Left ventricle myocardium inferior (tissue), 1 donor: ENCODE data around the gene LEFTY2. TPM values are rescaled to one million over a fixed set of nuclear protein-coding genes. Genes with fewer than 3 reads are reported as not detected.
"Not testable (repeated sequence)": the region's sequence is repeated elsewhere in the genome, so short reads cannot be mapped to it uniquely, and the experiment has no call there.

Source experiments
- DNase-seq: peaks from one replicate; pipeline ENCODE4 v3.0.0-alpha.2; 2020
- H3K27ac ChIP-seq: fragments of 200-600 bp; replicated peaks from 2 replicates; pipeline ENCODE4 v1.8.0; 2021
- H3K27me3 ChIP-seq: fragments of 200-600 bp; 2 replicates; pipeline ENCODE4 v1.8.0; 2021; ENCODE audit warnings: low read depth
- H3K36me3 ChIP-seq: fragments of 200-600 bp; 2 replicates; pipeline ENCODE4 v1.8.0; 2021
- H3K4me1 ChIP-seq: fragments of 200-600 bp; 2 replicates; pipeline ENCODE4 v1.8.0; 2021
- H3K4me3 ChIP-seq: fragments of 200-600 bp; 2 replicates; pipeline ENCODE4 v1.8.0; 2021; ENCODE audit warnings: mild to moderate bottlenecking, moderate library complexity
- H3K9me3 ChIP-seq: fragments of 200-600 bp; replicated peaks from 2 replicates; pipeline ENCODE4 v1.8.0; 2021
- CTCF ChIP-seq: fragments of 200-600 bp; IDR thresholded peaks from 2 replicates; pipeline ENCODE4 v1.8.0; 2021; ENCODE audit warnings: antibody characterized with exemption, mild to moderate bottlenecking, borderline replicate concordance
- intact Hi-C: fragments of 100-400 bp; cut with micrococcal nuclease; formaldehyde crosslinking; loops from one replicate; pipeline ENCODE4 v1.11.0; 2022
- total RNA-seq: library from RNA; stranded (reverse); fragmentation: NEBNext Ultra II Directional; extraction: Animal tissue kit (Norgen Biotek cat#: 25700); gene quantifications from one replicate; pipeline ENCODE4 v1.2.1, GENCODE V29; 2021
- donor health status: DM: no; HTN: yes; CAD: no; lungs with severe emphysema.

The LEFTY2 gene
- total RNA-seq, 1 donor from 2014 or later, result 0.69 TPM

GRCh38 chr1:225937048-225937968 is 3.7 kb downstream of the LEFTY2 start:
- no peak overlapping the region for H3K27ac ChIP-seq
- intact Hi-C loops, result no loop called here
- no peaks in the 10 kb centered on the region for H3K27me3 ChIP-seq
- peaks cover 25% of the 10 kb centered on the region for H3K4me1 ChIP-seq
- no peak for DNase-seq
- H3K9me3 ChIP-seq, result no peaks in the 10 kb centered on the region
- H3K36me3 ChIP-seq, result no peaks in the 10 kb centered on the region
- H3K4me3 ChIP-seq, result no peak overlapping the region
- TF ChIP-seq CTCF, result no peak

GRCh38 chr1:225936523-225936922 is 4.5 kb downstream of the LEFTY2 start:
- no peaks in the 10 kb centered on the region for H3K9me3 ChIP-seq
- peaks cover 18% of the 10 kb centered on the region for H3K4me1 ChIP-seq
- H3K4me3 ChIP-seq, result no peak overlapping the region
- intact Hi-C loops, result no loop called here
- H3K27ac ChIP-seq, result no peak overlapping the region
- no peak for DNase-seq
- TF ChIP-seq CTCF, result no peak
- H3K27me3 ChIP-seq, result no peaks in the 10 kb centered on the region
- H3K36me3 ChIP-seq, result no peaks in the 10 kb centered on the region

- H3K36me3 ChIP-seq, H3K27me3 ChIP-seq, intact Hi-C loops, H3K9me3 ChIP-seq, H3K4me3 ChIP-seq, DNase-seq, H3K27ac ChIP-seq: not testable (repeated sequence)
- peaks cover 13% of the 10 kb centered on the region for H3K4me1 ChIP-seq
Observed at GRCh38 chr1:225936086-225936485, 4.9 kb downstream of the LEFTY2 start.

GRCh38 chr1:225934711-225935110 is 6.3 kb downstream of the LEFTY2 start:
- DNase-seq, result no peak
- Histone ChIP-seq H3K9me3 (no peaks in the 10 kb centered on the region), H3K4me3 (no peak overlapping the region), H3K27me3 (no peaks in the 10 kb centered on the region), H3K36me3 (no peaks in the 10 kb centered on the region), H3K4me1 (no peaks in the 10 kb centered on the region), H3K27ac (no peak overlapping the region)
- no peak for TF ChIP-seq CTCF
- intact Hi-C loops, result no loop called here

GRCh38 chr1:225933072-225933471 is 7.9 kb downstream of the LEFTY2 start:
- no peak overlapping the region for H3K4me3 ChIP-seq
- no peak for TF ChIP-seq CTCF
- no peaks in the 10 kb centered on the region for H3K27me3 ChIP-seq
- no peak for DNase-seq
- intact Hi-C loops, result no loop called here
- H3K4me1 ChIP-seq, result no peaks in the 10 kb centered on the region
- no peak overlapping the region for H3K27ac ChIP-seq
- no peaks in the 10 kb centered on the region for H3K36me3 ChIP-seq
- no peaks in the 10 kb centered on the region for H3K9me3 ChIP-seq
